Heart left ventricle (tissue), 13 donors: Measurements from ENCODE around the gene PCDH17.

Experiments
- CTCF ChIP-seq, 12 donors: fragments of 200-600 bp; sonication (generic) in 4 of 12; IDR thresholded peaks; one replicate each; pipeline versions ENCODE4 v1.5.0 to v1.8.0; 2018 to 2022; ENCODE audit warnings: antibody characterized with exemption in 12 of 12, mild to moderate bottlenecking in 5 of 12
- POLR2A ChIP-seq, 2 donors: fragments of 450-650 bp; IDR thresholded peaks; one replicate each; pipeline ENCODE4 v1.6.1; 2017; ENCODE audit warnings: antibody characterized with exemption in 2 of 2, mild to moderate bottlenecking in 2 of 2, moderate library complexity in 2 of 2
- donor health status: ischemic (EF 13 %, LVEDD 7.1; RV severe dilation, severe dysfunction).
- donor health status: DM: no; HTN: yes; CAD: no.
- donor health status: DM: no; HTN: no; CAD: no.
- donor health status: ischemic (EF 25% LVEDD 6.9; RV normal size, moderate dysfunction).
- donor health status: ischemic (EF 25% LVEDD 5.7; RV mildly dilated, moderate dysfunction).
- donor health status: ischemic (EF 35%, LVEDD 5.7; RV mildly dilated, moderate dysfunction).
- donor health status: nonischemic (EF 11% LVEDD 7.7; RV severe dilation, severe dysfunction).
- donor health status: DM: yes; HTN: yes; CAD: no.
- donor health status: PGD.
- donor health status: ischemic (EF 29% LVEDD 5.4; RV normal size, mild dysfunction).
- donor health status: nonischemic (EF 23%, LVEDD 6.1; RV moderate dilation, normal function).

DNA sequence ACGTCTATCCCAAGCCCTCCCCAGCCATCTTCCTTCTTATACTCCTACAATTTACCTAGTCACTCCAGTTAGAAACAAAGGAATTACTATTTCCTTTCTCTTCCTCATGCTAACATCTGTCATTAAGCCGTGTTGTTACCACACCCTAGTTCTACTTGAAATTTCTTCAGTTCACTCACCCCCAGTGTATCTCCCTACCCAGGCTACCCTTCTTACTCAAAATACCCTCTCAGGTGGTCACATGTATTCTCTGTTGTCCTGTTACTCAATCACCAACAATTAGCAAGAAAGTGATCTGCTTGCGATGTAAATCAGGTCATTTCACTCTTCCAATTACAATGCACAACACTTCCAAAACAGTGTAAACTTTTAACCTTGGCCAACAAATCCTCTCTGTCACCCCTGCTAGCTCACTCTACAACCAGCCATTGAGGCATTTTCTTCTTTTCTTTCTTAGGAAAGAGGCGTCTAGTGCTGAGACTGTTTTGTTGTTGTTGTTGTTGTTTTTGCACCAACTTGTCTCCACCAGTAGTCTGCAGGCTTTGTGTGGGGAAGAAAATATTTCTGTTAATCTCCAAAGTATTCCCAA lies 50.7 kb downstream of the PCDH17 start:
- TF ChIP-seq CTCF (IDR thresholded peaks at IDR 0.05) (no peak), POLR2A (IDR thresholded peaks at IDR 0.05) (no peak)
